Gastrocnemius medialis (tissue), 4 donors: ENCODE results near the gene RBM19.

Experiments
- POLR2A ChIP-seq, 2 donors: fragments of 450-650 bp; IDR thresholded peaks; one replicate each; pipeline ENCODE4 v1.6.1; 2017; ENCODE audit warnings: antibody characterized with exemption in 2 of 2, mild to moderate bottlenecking in 2 of 2, moderate library complexity in 2 of 2
- TF ChIP-seq, protein P1 (sequence below), 5 experiments: fragments of 450-650 bp in 3 of 5; fragments of 200-600 bp in 2 of 5; sonication (generic) in 2 of 5; IDR thresholded peaks in 4 of 5; conservative IDR thresholded peaks in 1 of 5; 1 replicate in 4 of 5; 2 replicates in 1 of 5; pipeline ENCODE4 v1.5.1; 2016 to 2019; ENCODE audit warnings: antibody characterized with exemption in 5 of 5, mild to moderate bottlenecking in 3 of 5, moderate library complexity in 3 of 5

DNA sequence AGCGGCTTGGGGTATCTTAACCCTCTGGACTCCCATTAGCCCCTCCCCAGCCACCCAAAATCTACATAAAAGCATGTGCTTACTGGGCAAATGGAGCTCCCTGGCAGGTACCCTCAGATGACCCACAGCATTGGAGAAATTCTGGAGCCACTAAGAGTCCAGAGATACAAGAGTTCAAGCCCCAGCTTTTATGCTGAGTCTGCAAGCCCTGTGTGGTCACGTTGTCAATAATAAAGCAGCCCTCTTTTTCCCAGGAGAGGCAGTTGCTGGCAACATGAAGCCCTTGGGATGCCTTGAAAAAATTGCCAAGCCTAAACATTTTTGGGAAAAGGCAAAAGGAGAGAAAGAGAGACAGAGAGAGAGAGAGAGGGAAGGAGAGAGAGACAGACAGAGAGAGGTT, 83.4 kb downstream of the RBM19 start:
- TF ChIP-seq POLR2A (IDR thresholded peaks at IDR 0.05), result no peak
- TF ChIP-seq, protein P1, sequence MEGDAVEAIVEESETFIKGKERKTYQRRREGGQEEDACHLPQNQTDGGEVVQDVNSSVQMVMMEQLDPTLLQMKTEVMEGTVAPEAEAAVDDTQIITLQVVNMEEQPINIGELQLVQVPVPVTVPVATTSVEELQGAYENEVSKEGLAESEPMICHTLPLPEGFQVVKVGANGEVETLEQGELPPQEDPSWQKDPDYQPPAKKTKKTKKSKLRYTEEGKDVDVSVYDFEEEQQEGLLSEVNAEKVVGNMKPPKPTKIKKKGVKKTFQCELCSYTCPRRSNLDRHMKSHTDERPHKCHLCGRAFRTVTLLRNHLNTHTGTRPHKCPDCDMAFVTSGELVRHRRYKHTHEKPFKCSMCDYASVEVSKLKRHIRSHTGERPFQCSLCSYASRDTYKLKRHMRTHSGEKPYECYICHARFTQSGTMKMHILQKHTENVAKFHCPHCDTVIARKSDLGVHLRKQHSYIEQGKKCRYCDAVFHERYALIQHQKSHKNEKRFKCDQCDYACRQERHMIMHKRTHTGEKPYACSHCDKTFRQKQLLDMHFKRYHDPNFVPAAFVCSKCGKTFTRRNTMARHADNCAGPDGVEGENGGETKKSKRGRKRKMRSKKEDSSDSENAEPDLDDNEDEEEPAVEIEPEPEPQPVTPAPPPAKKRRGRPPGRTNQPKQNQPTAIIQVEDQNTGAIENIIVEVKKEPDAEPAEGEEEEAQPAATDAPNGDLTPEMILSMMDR (IDR thresholded peaks at IDR 0.05 in 4 of 5, conservative IDR thresholded peaks at IDR 0.05 in 1 of 5), result no peak
